Effector memory CD4-positive, alpha-beta T cell (primary cell): Measurements from ENCODE around the gene SH3PXD2A.

Experiments used
- DNase-seq, 3 donors: peaks; one replicate each; pipeline ENCODE4 v3.0.0-alpha.2; 2020
- H3K27ac ChIP-seq: 2 replicates; pipeline ENCODE4 v1.7.0; 2013; ENCODE audit warnings: mild to moderate bottlenecking, low read length, moderate library complexity; ENCODE audit not compliant: insufficient read depth, poor library complexity, severe bottlenecking
- H3K27me3 ChIP-seq: replicated peaks from 2 replicates; pipeline ENCODE4 v1.7.0; 2013; ENCODE audit warnings: mild to moderate bottlenecking, low read length; ENCODE audit not compliant: insufficient read depth, control insufficient read depth, poor library complexity, severe bottlenecking
- H3K36me3 ChIP-seq: 2 replicates; pipeline ENCODE4 v1.7.0; 2013; ENCODE audit warnings: mild to moderate bottlenecking, low read length, moderate library complexity; ENCODE audit not compliant: control insufficient read depth, insufficient read depth
- H3K4me1 ChIP-seq: 2 replicates; pipeline ENCODE4 v1.7.0; 2013; ENCODE audit warnings: low read length, mild to moderate bottlenecking; ENCODE audit not compliant: control insufficient read depth, insufficient read depth, poor library complexity, severe bottlenecking
- H3K4me3 ChIP-seq: 2 replicates; pipeline ENCODE4 v1.7.0; 2013; ENCODE audit warnings: low read length, low read depth, mild to moderate bottlenecking; ENCODE audit not compliant: insufficient read depth, poor library complexity, severe bottlenecking
- H3K9me3 ChIP-seq: 2 replicates; pipeline ENCODE4 v1.7.0; 2013; ENCODE audit warnings: mild to moderate bottlenecking, low read length, moderate library complexity; ENCODE audit not compliant: control insufficient read depth

SH3PXD2A gene

DNA sequence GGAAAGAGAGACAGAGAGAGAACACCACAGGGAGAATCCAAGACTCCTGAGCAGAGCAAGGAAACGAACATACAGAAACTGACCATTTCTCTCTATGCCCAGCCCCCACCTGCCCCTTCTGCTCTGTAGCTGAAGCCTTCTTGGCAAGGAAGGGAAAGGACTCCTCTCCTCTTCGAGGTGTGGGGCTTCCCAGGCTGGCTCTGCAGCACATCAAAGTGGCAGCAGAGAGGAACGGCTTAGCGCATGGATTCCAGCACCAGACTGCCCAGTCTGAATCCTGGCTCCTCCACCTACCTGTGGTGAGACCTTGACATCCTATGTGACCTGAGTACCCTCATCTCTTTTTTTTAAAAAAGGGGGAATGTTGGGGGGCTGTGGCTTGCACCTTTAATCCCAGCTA, 69.4 kb downstream of the SH3PXD2A start:
- Histone ChIP-seq H3K4me3 (no peak overlapping the region), H3K4me1 (no peaks in the 10 kb centered on the region), H3K9me3 (no peaks in the 10 kb centered on the region), H3K27ac (no peak overlapping the region), H3K27me3 (no peaks in the 10 kb centered on the region), H3K36me3 (no peaks in the 10 kb centered on the region)
- DNase-seq, result no peak

GRCh38 chr10:103784723-103785418, 70.5 kb downstream of the SH3PXD2A start:
- Histone ChIP-seq H3K36me3 (no peaks in the 10 kb centered on the region), H3K9me3 (no peaks in the 10 kb centered on the region), H3K27ac (no peak overlapping the region), H3K27me3 (no peaks in the 10 kb centered on the region), H3K4me1 (no peaks in the 10 kb centered on the region), H3K4me3 (no peak overlapping the region)
- no peak for DNase-seq

GRCh38 chr10:103784089-103784488, 71.3 kb downstream of the SH3PXD2A start:
- DNase-seq, result no peak
- no peaks in the 10 kb centered on the region for H3K36me3 ChIP-seq

GRCh38 chr10:103783681-103784080, 71.7 kb downstream of the SH3PXD2A start:
- no peaks in the 10 kb centered on the region for H3K4me1 ChIP-seq
- no peaks in the 10 kb centered on the region for H3K27me3 ChIP-seq
- DNase-seq, result no peak
- no peak overlapping the region for H3K27ac ChIP-seq
- H3K36me3 ChIP-seq, result no peaks in the 10 kb centered on the region
- no peak overlapping the region for H3K4me3 ChIP-seq
- no peaks in the 10 kb centered on the region for H3K9me3 ChIP-seq

More at GRCh38 chr10:103784089-103784488, 71.3 kb downstream of the SH3PXD2A start:
- Histone ChIP-seq H3K4me1 (no peaks in the 10 kb centered on the region), H3K27ac (no peak overlapping the region), H3K4me3 (no peak overlapping the region), H3K9me3 (no peaks in the 10 kb centered on the region), H3K27me3 (no peaks in the 10 kb centered on the region)

DNA sequence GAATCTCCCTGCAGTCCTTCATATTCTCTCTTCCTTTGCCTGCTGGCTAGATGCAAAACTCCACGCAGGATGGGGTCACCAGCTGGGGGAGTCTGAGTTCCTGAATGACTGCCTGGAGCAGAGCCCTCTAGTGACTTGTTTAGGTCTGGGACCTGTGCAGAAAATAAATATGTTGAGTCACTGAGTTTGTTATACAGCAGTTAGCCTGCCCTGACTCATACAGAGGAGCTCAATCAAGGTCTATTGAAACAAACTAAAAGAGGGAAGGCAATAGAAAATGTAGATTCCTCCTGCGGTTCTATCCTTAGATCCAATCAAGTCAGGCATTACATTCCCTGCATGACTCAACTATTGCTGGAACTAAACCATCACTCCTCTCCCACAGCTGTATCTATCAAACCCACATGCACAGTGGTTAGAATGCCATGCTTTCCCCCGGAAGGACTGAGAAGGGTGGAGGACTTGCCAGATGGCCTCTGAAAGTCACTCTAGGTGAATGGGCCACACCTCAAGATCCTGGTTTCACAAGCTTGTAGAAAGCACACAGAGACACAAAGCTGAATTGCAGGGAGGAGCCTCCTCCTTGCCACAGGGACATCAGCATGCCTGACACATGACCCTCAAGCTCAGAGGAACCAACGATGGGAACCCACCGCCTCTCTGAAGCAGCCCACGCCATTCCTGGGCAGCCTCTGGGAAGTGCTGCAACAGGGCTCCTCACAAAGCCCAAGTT, 73.9 kb downstream of the SH3PXD2A start:
- Histone ChIP-seq H3K36me3 (no peaks in the 10 kb centered on the region), H3K27ac (no peak overlapping the region), H3K27me3 (no peaks in the 10 kb centered on the region), H3K9me3 (no peaks in the 10 kb centered on the region), H3K4me3 (no peak overlapping the region), H3K4me1 (no peaks in the 10 kb centered on the region)
- no peak for DNase-seq

DNA sequence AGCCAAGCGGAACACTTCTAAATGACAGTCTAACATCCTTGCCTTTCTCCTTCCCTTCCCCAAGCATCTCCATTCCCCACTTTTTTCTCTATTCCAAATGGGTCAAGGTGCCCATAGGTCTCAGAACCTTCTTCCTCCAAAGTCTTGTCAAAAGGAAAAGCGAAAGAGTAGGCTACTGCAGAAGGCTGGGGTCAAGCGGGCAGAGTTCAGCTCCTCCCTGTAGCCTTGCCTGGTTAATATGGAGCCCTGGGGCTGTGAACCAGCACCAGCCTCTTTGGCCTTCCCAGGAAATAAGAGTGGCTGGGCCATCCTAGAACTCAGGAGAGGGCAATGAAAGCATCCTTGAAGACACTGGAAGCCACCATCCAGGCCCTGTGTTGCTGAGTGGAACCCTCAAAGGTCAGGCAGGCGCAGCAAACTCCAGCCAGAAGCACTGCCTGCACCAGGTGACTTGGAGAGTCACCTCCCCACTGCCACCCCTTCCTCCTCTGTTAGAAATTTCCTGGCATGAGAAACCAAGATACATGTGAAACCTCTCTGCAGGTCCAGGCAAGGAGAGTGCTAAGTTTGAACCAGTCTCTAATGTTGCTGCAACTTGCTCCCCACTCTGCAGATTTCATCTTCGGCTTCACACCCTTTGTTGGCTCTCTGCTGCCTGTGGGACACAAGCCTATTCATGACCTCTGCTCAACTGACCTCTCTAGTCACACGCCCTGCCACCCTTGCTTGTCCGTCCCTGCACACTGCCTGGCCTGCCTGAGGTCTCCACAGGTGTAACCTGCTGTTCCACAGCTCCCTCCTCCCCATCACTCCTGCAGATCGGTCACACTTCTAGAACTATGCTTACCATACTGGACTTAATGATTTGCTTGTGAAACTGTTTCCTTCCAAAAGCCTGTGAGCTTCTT, 74.9 kb downstream of the SH3PXD2A start:
- Histone ChIP-seq H3K27ac (no peak overlapping the region), H3K27me3 (no peaks in the 10 kb centered on the region), H3K36me3 (no peaks in the 10 kb centered on the region), H3K9me3 (no peaks in the 10 kb centered on the region), H3K4me3 (no peak overlapping the region), H3K4me1 (no peaks in the 10 kb centered on the region)
- no peak for DNase-seq

- Histone ChIP-seq H3K27ac (no peak overlapping the region), H3K27me3 (no peaks in the 10 kb centered on the region), H3K36me3 (no peaks in the 10 kb centered on the region), H3K4me1 (no peaks in the 10 kb centered on the region), H3K9me3 (no peaks in the 10 kb centered on the region), H3K4me3 (no peak overlapping the region)
- no peak for DNase-seq
Measured at GRCh38 chr10:103778358-103779139, 76.8 kb downstream of the SH3PXD2A start.

GRCh38 chr10:103776878-103777591, 78.3 kb downstream of the SH3PXD2A start:
- no peak for DNase-seq
- Histone ChIP-seq H3K27ac (no peak overlapping the region), H3K4me3 (no peak overlapping the region), H3K4me1 (peaks cover 3% of the 10 kb centered on the region), H3K27me3 (no peaks in the 10 kb centered on the region), H3K9me3 (no peaks in the 10 kb centered on the region), H3K36me3 (no peaks in the 10 kb centered on the region)

- H3K9me3 ChIP-seq, result no peaks in the 10 kb centered on the region
- DNase-seq, result no peak
- no peaks in the 10 kb centered on the region for H3K27me3 ChIP-seq
- H3K36me3 ChIP-seq, result no peaks in the 10 kb centered on the region
- H3K4me3 ChIP-seq, result no peak overlapping the region
- no peak overlapping the region for H3K27ac ChIP-seq
- H3K4me1 ChIP-seq, result peaks cover 7% of the 10 kb centered on the region
Measured at GRCh38 chr10:103775776-103776175, 79.6 kb downstream of the SH3PXD2A start.
